H1 (cell line): ENCODE results near the gene SP9. TPM values are rescaled to one million over a fixed set of nuclear protein-coding genes. Genes with fewer than 3 reads are reported as not detected.
A peak's percentile ranks its signal among the peaks of the same experiment; 100 is the strongest.

ENCODE experiments used
- ASH2L ChIP-seq: fragments of 200-600, 300-600 bp; sonication (generic); IDR thresholded peaks from one replicate; pipeline ENCODE4 v1.7.1; 2017; ENCODE audit warnings: low read length
- CBX5 ChIP-seq: fragments of 300-800, 300-1000 bp; sonication (generic); IDR thresholded peaks from 2 replicates; pipeline ENCODE4 v1.7.1; 2016; ENCODE audit warnings: antibody characterized with exemption, low read length, low read depth
- CTBP2 ChIP-seq: IDR thresholded peaks from 2 replicates; pipeline ENCODE4 v1.7.0; 2011; ENCODE audit warnings: borderline replicate concordance, mild to moderate bottlenecking, moderate library complexity, mixed read lengths, low read length; ENCODE audit not compliant: insufficient read depth, insufficient read length
- GTF2F1 ChIP-seq: IDR thresholded peaks from 2 replicates; pipeline ENCODE4 v1.6.1; 2012; ENCODE audit warnings: low read depth, low read length, improper control_type of control experiment, borderline replicate concordance
- POU5F1 ChIP-seq: IDR thresholded peaks from 2 replicates; pipeline ENCODE4 v1.6.1; 2011; ENCODE audit warnings: low read depth, mild to moderate bottlenecking, low read length, moderate library complexity
- RAD21 ChIP-seq, 2 experiments: IDR thresholded peaks in 1 of 2; conservative IDR thresholded peaks in 1 of 2; 2 replicates each; pipeline ENCODE4 v1.6.1; 2011; ENCODE audit warnings: low read depth in 2 of 2, low read length in 2 of 2, improper control_type of control experiment in 1 of 2, inconsistent platforms in 1 of 2, mild to moderate bottlenecking in 1 of 2, moderate library complexity in 1 of 2
- SIX5 ChIP-seq: IDR thresholded peaks from 2 replicates; pipeline ENCODE4 v1.6.1; 2011; ENCODE audit warnings: mild to moderate bottlenecking, low read depth, low read length
- TAF1 ChIP-seq: IDR thresholded peaks from 2 replicates; pipeline ENCODE4 v1.6.1; 2011; ENCODE audit warnings: mild to moderate bottlenecking, low read depth, low read length
- TAF7 ChIP-seq: optimal IDR thresholded peaks from 2 replicates; pipeline ENCODE3; 2011; ENCODE audit warnings: low read depth, mild to moderate bottlenecking, inconsistent platforms, low read length, moderate library complexity, borderline replicate concordance
- polyA plus RNA-seq, 7 experiments: library from polyadenylated mRNA; depleted of rRNA in 3 of 7; stranded (reverse) in 5 of 7; unstranded in 2 of 7; fragments of >200 nt in 5 of 7; fragments of 200-250 nt in 2 of 7; gene quantifications; 1 replicate in 5 of 7; 2 replicates in 1 of 7; 4 replicates in 1 of 7; pipeline versions ENCODE4 v1.2.1 to v1.2.3, GENCODE V29; 2011 to 2013; ENCODE audit warnings: missing spikeins in 2 of 7, mixed read lengths in 2 of 7
- total RNA-seq: library from RNA; stranded (reverse); fragmentation: NEBNext Ultra II Directional; extraction: Animal tissue kit (Norgen Biotek cat#: 25700); gene quantifications from 2 replicates; pipeline ENCODE4 v1.2.1, GENCODE V29; 2021
- TF ChIP-seq, protein P1 (sequence below): IDR thresholded peaks from 2 replicates; pipeline ENCODE4 v1.6.1; 2012; ENCODE audit warnings: low read length, inconsistent platforms

The SP9 gene
- total and polyA plus RNA-seq, 2 of the 8 experiments (the other 6 are each of a cell fraction or from before 2014, with no cell fraction given): 0.03 to 0.11 TPM

DNA sequence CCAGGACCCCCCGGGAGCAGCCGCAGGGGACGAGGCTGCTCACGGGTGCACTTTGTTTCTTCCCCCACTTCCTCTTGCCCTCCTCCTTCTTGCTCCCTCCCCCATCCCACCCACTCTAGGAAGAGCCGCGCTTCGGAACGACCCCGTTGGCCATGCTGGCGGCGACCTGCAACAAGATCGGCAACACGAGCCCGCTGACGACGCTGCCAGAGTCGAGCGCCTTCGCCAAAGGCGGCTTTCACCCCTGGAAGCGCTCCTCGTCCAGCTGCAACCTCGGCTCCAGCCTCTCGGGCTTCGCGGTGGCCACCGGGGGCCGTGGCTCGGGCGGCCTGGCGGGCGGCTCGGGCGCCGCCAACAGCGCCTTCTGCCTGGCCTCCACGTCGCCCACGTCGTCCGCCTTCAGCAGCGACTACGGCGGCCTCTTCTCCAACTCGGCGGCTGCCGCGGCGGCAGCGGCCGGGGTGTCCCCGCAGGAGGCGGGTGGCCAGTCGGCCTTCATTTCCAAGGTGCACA lies 1.3 kb downstream of the SP9 start (continued):
- TF ChIP-seq CTBP2 (no peak), ASH2L (peak; percentile 58), CBX5 (no peak), TAF7 (peak; percentile 24), TAF1 (0 out of 2 replicates have a peak, but pooled peaks have one; percentile 8), SIX5 (no peak), GTF2F1 (no peak), RAD21 (IDR thresholded peaks at IDR 0.05 in 1 of 2, conservative IDR thresholded peaks at IDR 0.05 in 1 of 2; ENCODE audit: low read depth in 2 of 2, low read length in 2 of 2) (no peak), POU5F1 (no peak)
- TF ChIP-seq, protein P1, sequence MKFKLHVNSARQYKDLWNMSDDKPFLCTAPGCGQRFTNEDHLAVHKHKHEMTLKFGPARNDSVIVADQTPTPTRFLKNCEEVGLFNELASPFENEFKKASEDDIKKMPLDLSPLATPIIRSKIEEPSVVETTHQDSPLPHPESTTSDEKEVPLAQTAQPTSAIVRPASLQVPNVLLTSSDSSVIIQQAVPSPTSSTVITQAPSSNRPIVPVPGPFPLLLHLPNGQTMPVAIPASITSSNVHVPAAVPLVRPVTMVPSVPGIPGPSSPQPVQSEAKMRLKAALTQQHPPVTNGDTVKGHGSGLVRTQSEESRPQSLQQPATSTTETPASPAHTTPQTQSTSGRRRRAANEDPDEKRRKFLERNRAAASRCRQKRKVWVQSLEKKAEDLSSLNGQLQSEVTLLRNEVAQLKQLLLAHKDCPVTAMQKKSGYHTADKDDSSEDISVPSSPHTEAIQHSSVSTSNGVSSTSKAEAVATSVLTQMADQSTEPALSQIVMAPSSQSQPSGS: no peak
